ENCODE measurements around the gene EPN2.
A peak's percentile ranks its signal among the peaks of the same experiment; 100 is the strongest.

The EPN2 gene

GRCh38 chr17:19299214-19299747 lies 62.1 kb downstream of the EPN2 start:
- H3K4me3 ChIP-seq (ENCODE audit: low read length), result no peak overlapping the region

GRCh38 chr17:19299866-19300265 lies 62.7 kb downstream of the EPN2 start:
- peaks cover 62% of the 10 kb centered on the region for H3K4me1 ChIP-seq (ENCODE audit: control insufficient read depth, insufficient read depth, low read length)
- no peaks in the 10 kb centered on the region for H3K27me3 ChIP-seq (replicated peaks; ENCODE audit: control insufficient read depth, insufficient read depth, low read length)
- H3K36me3 ChIP-seq (ENCODE audit: control insufficient read depth, insufficient read depth, low read length, severe bottlenecking), result peaks cover 2% of the 10 kb centered on the region
- no peak overlapping the region for H3K4me3 ChIP-seq (ENCODE audit: low read length)
- no peak for DNase-seq (ENCODE audit: low read depth)
- no peak overlapping the region for H3K9ac ChIP-seq (ENCODE audit: low read length)
- H3K9me3 ChIP-seq (ENCODE audit: control insufficient read depth, low read length), result no peaks in the 10 kb centered on the region

More at GRCh38 chr17:19299214-19299747, 62.1 kb downstream of the EPN2 start:
- peaks cover 59% of the 10 kb centered on the region for H3K4me1 ChIP-seq (ENCODE audit: control insufficient read depth, insufficient read depth, low read length)
- no peaks in the 10 kb centered on the region for H3K27me3 ChIP-seq (replicated peaks; ENCODE audit: control insufficient read depth, insufficient read depth, low read length)
- H3K36me3 ChIP-seq (ENCODE audit: control insufficient read depth, insufficient read depth, low read length, severe bottlenecking), result no peaks in the 10 kb centered on the region
- DNase-seq (ENCODE audit: low read depth), result no peak
- no peak overlapping the region for H3K9ac ChIP-seq (ENCODE audit: low read length)
- no peaks in the 10 kb centered on the region for H3K9me3 ChIP-seq (ENCODE audit: control insufficient read depth, low read length)

GRCh38 chr17:19301274-19301951 lies 64.2 kb downstream of the EPN2 start:
- Histone ChIP-seq H3K27me3 (replicated peaks; ENCODE audit: control insufficient read depth, insufficient read depth, low read length) (no peaks in the 10 kb centered on the region), H3K9ac (ENCODE audit: low read length) (no peak overlapping the region), H3K9me3 (ENCODE audit: control insufficient read depth, low read length) (no peaks in the 10 kb centered on the region), H3K4me3 (ENCODE audit: low read length) (no peak overlapping the region), H3K4me1 (ENCODE audit: control insufficient read depth, insufficient read depth, low read length) (peaks cover 54% of the 10 kb centered on the region), H3K36me3 (ENCODE audit: control insufficient read depth, insufficient read depth, low read length, severe bottlenecking) (peaks cover 5% of the 10 kb centered on the region)
- DNase-seq (ENCODE audit: low read depth), result no peak

- Histone ChIP-seq H3K27me3 (replicated peaks; ENCODE audit: control insufficient read depth, insufficient read depth, low read length) (no peaks in the 10 kb centered on the region), H3K4me1 (ENCODE audit: control insufficient read depth, insufficient read depth, low read length) (peaks cover 48% of the 10 kb centered on the region), H3K4me3 (ENCODE audit: low read length) (no peak overlapping the region), H3K36me3 (ENCODE audit: control insufficient read depth, insufficient read depth, low read length, severe bottlenecking) (peaks cover 8% of the 10 kb centered on the region), H3K9ac (ENCODE audit: low read length) (no peak overlapping the region), H3K9me3 (ENCODE audit: control insufficient read depth, low read length) (no peaks in the 10 kb centered on the region)
- DNase-seq (ENCODE audit: low read depth), result no peak
Measured at GRCh38 chr17:19301973-19302372, 64.8 kb downstream of the EPN2 start.

- DNase-seq (ENCODE audit: low read depth), result no peak
- peaks cover 12% of the 10 kb centered on the region for H3K36me3 ChIP-seq (ENCODE audit: control insufficient read depth, insufficient read depth, low read length, severe bottlenecking)
- peaks cover 41% of the 10 kb centered on the region for H3K4me1 ChIP-seq (ENCODE audit: control insufficient read depth, insufficient read depth, low read length)
- no peaks in the 10 kb centered on the region for H3K27me3 ChIP-seq (replicated peaks; ENCODE audit: control insufficient read depth, insufficient read depth, low read length)
- H3K4me3 ChIP-seq (ENCODE audit: low read length), result no peak overlapping the region
- H3K9ac ChIP-seq (ENCODE audit: low read length), result no peak overlapping the region
- no peaks in the 10 kb centered on the region for H3K9me3 ChIP-seq (ENCODE audit: control insufficient read depth, low read length)
Measured at GRCh38 chr17:19302791-19303331, 65.7 kb downstream of the EPN2 start.

GRCh38 chr17:19303367-19303776 lies 66.2 kb downstream of the EPN2 start:
- Histone ChIP-seq H3K9me3 (ENCODE audit: control insufficient read depth, low read length) (no peaks in the 10 kb centered on the region), H3K36me3 (ENCODE audit: control insufficient read depth, insufficient read depth, low read length, severe bottlenecking) (peaks cover 13% of the 10 kb centered on the region), H3K27me3 (replicated peaks; ENCODE audit: control insufficient read depth, insufficient read depth, low read length) (no peaks in the 10 kb centered on the region), H3K9ac (ENCODE audit: low read length) (no peak overlapping the region), H3K4me1 (ENCODE audit: control insufficient read depth, insufficient read depth, low read length) (peaks cover 37% of the 10 kb centered on the region), H3K4me3 (ENCODE audit: low read length) (no peak overlapping the region)
- no peak for DNase-seq (ENCODE audit: low read depth)

- Histone ChIP-seq H3K9ac (ENCODE audit: low read length) (no peak overlapping the region), H3K9me3 (ENCODE audit: control insufficient read depth, low read length) (no peaks in the 10 kb centered on the region), H3K36me3 (ENCODE audit: control insufficient read depth, insufficient read depth, low read length, severe bottlenecking) (peaks cover 13% of the 10 kb centered on the region), H3K4me3 (ENCODE audit: low read length) (no peak overlapping the region), H3K27me3 (replicated peaks; ENCODE audit: control insufficient read depth, insufficient read depth, low read length) (no peaks in the 10 kb centered on the region), H3K4me1 (ENCODE audit: control insufficient read depth, insufficient read depth, low read length) (peaks cover 29% of the 10 kb centered on the region)
- peak; percentile 20 for DNase-seq (ENCODE audit: low read depth)
Measured at GRCh38 chr17:19304209-19304608, 67.0 kb downstream of the EPN2 start.

- peaks cover 16% of the 10 kb centered on the region for H3K36me3 ChIP-seq (ENCODE audit: control insufficient read depth, insufficient read depth, low read length, severe bottlenecking)
- H3K9ac ChIP-seq (ENCODE audit: low read length), result no peak overlapping the region
- DNase-seq (ENCODE audit: low read depth), result no peak
- H3K4me3 ChIP-seq (ENCODE audit: low read length), result no peak overlapping the region
- H3K4me1 ChIP-seq (ENCODE audit: control insufficient read depth, insufficient read depth, low read length), result peaks cover 24% of the 10 kb centered on the region
- no peaks in the 10 kb centered on the region for H3K9me3 ChIP-seq (ENCODE audit: control insufficient read depth, low read length)
- H3K27me3 ChIP-seq (replicated peaks; ENCODE audit: control insufficient read depth, insufficient read depth, low read length), result no peaks in the 10 kb centered on the region
Measured at GRCh38 chr17:19304751-19305150, 67.6 kb downstream of the EPN2 start.

- H3K4me3 ChIP-seq (ENCODE audit: low read length), result no peak overlapping the region
Measured at GRCh38 chr17:19305256-19305655, 68.1 kb downstream of the EPN2 start.

GRCh38 chr17:19305761-19306159 lies 68.6 kb downstream of the EPN2 start:
- Histone ChIP-seq H3K9ac (ENCODE audit: low read length) (no peak overlapping the region), H3K27me3 (replicated peaks; ENCODE audit: control insufficient read depth, insufficient read depth, low read length) (no peaks in the 10 kb centered on the region), H3K4me1 (ENCODE audit: control insufficient read depth, insufficient read depth, low read length) (peaks cover 19% of the 10 kb centered on the region), H3K4me3 (ENCODE audit: low read length) (no peak overlapping the region), H3K9me3 (ENCODE audit: control insufficient read depth, low read length) (no peaks in the 10 kb centered on the region), H3K36me3 (ENCODE audit: control insufficient read depth, insufficient read depth, low read length, severe bottlenecking) (peaks cover 23% of the 10 kb centered on the region)
- DNase-seq (ENCODE audit: low read depth), result no peak

More at GRCh38 chr17:19305256-19305655, 68.1 kb downstream of the EPN2 start:
- no peak for DNase-seq (ENCODE audit: low read depth)
- H3K9me3 ChIP-seq (ENCODE audit: control insufficient read depth, low read length), result no peaks in the 10 kb centered on the region
- peaks cover 19% of the 10 kb centered on the region for H3K4me1 ChIP-seq (ENCODE audit: control insufficient read depth, insufficient read depth, low read length)
- peaks cover 21% of the 10 kb centered on the region for H3K36me3 ChIP-seq (ENCODE audit: control insufficient read depth, insufficient read depth, low read length, severe bottlenecking)
- H3K27me3 ChIP-seq (replicated peaks; ENCODE audit: control insufficient read depth, insufficient read depth, low read length), result no peaks in the 10 kb centered on the region
- H3K9ac ChIP-seq (ENCODE audit: low read length), result no peak overlapping the region

GRCh38 chr17:19306160-19307111 lies 69.3 kb downstream of the EPN2 start:
- no peaks in the 10 kb centered on the region for H3K9me3 ChIP-seq (ENCODE audit: control insufficient read depth, low read length)
- no peak overlapping the region for H3K4me3 ChIP-seq (ENCODE audit: low read length)
- no peak overlapping the region for H3K9ac ChIP-seq (ENCODE audit: low read length)
- H3K27me3 ChIP-seq (replicated peaks; ENCODE audit: control insufficient read depth, insufficient read depth, low read length), result no peaks in the 10 kb centered on the region
- H3K4me1 ChIP-seq (ENCODE audit: control insufficient read depth, insufficient read depth, low read length), result peaks cover 18% of the 10 kb centered on the region
- H3K36me3 ChIP-seq (ENCODE audit: control insufficient read depth, insufficient read depth, low read length, severe bottlenecking), result peaks cover 27% of the 10 kb centered on the region
- DNase-seq (ENCODE audit: low read depth), result no peak

All from adipocyte (in vitro differentiated cells).